Fibroblast of pulmonary artery (primary cell): ENCODE measurements around the gene ADAM29.
"Not testable (repeated sequence)": the region's sequence is repeated elsewhere in the genome, so short reads cannot be mapped to it uniquely, and the experiment has no call there.

Experiments
- DNase-seq: peaks from one replicate; pipeline ENCODE4 v3.0.0-alpha.2; 2010; ENCODE audit warnings: low read depth
- H3K4me3 ChIP-seq: replicated peaks from 2 replicates; pipeline ENCODE4 v1.5.1; 2011; ENCODE audit warnings: low read depth, mild to moderate bottlenecking, control low read depth, low read length, moderate library complexity
- TF ChIP-seq, protein P1 (sequence below): IDR thresholded peaks from 2 replicates; pipeline ENCODE4 v1.5.1; 2011; ENCODE audit warnings: mild to moderate bottlenecking, control low read depth, low read length, inconsistent platforms; ENCODE audit errors: missing control alignments

ADAM29 gene

DNA sequence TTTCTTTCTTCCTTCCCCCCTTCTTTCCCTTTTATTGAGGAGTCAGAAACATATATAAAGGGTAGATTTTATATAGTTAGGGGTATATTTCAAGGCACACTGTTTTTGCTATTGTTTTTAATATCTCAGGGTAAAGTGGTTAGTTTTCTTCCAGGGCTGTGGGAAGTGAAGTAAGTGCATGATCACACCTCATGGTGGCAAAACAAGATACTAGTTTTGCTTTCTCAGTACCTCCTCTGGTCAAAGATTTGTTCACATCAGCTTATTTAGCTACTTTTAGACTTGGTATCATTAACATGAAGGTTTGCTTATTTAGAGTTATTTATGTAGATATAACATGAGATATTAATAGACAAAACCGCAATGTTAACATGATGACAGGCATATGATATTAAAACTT, 21.8 kb downstream of the ADAM29 start:
- TF ChIP-seq, protein P1, sequence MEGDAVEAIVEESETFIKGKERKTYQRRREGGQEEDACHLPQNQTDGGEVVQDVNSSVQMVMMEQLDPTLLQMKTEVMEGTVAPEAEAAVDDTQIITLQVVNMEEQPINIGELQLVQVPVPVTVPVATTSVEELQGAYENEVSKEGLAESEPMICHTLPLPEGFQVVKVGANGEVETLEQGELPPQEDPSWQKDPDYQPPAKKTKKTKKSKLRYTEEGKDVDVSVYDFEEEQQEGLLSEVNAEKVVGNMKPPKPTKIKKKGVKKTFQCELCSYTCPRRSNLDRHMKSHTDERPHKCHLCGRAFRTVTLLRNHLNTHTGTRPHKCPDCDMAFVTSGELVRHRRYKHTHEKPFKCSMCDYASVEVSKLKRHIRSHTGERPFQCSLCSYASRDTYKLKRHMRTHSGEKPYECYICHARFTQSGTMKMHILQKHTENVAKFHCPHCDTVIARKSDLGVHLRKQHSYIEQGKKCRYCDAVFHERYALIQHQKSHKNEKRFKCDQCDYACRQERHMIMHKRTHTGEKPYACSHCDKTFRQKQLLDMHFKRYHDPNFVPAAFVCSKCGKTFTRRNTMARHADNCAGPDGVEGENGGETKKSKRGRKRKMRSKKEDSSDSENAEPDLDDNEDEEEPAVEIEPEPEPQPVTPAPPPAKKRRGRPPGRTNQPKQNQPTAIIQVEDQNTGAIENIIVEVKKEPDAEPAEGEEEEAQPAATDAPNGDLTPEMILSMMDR, result no peak
- H3K4me3 ChIP-seq, result no peak overlapping the region
- no peak for DNase-seq

DNA sequence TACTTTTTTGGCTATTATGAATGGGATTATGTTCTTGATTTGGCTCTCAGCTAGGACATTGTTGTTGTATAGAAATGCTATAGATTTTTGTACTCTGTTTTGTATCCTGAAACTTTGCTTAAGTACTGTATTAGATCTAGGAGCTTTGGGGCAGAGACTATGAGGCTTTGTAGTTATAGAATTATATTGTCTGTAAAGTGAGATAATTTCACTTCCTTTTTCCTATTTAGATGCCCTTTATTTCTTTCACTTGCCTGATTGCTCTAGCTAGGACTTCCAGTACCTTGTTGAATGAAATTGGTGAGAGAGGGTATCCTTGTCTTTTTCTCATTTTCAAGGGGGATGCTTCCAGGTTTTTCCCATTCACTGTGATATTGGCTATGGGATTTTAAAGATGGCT, 28.1 kb downstream of the ADAM29 start:
- no peak for DNase-seq
- TF ChIP-seq, protein P1, result no peak

DNA sequence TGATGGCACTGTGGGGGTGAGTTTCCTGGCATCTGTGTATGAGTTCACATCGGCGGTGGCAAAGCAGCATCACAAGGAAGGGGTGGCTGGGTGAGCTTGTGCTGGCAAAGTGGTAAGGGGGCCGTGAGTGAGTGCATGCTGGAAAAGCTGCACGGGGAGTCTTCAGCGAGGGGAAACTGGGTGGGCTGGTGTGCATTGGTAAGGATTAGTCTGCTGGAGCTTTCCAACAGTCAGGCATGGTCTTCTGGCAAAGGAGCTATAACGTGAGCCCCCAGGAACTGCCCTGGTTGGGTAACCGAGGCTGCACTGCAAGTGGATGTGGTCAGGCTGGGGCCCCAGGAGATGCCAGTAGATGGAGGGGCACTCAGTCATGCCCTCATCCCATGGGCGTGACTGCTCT, 30.7 kb downstream of the ADAM29 start:
- DNase-seq, result no peak
- H3K4me3 ChIP-seq, result no peak overlapping the region
- TF ChIP-seq, protein P1, result no peak

More for the DNA sequence above, 28.1 kb downstream of the ADAM29 start:
- H3K4me3 ChIP-seq, result no peak overlapping the region

DNA sequence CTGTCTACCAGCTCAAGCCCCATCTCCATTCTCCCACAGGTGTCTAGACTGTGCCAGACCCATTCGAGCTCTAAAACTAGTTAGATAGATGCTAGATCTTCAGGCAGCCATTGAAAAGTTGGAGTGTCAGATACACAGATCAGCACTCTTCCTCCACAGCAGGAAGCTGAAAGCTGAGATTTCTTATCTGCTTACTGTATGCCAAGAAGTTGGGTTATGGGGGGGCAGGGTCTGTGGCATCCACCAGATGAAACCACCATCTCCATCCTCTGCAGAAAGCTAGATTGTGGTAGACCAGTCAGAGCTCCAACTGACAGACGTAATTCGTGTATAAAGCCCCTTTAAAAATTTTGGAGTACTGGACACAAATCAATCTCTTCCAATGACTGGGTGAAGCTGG, 54.8 kb downstream of the ADAM29 start:
- DNase-seq, result no peak
- TF ChIP-seq, protein P1, result no peak
- H3K4me3 ChIP-seq, result no peak overlapping the region

DNA sequence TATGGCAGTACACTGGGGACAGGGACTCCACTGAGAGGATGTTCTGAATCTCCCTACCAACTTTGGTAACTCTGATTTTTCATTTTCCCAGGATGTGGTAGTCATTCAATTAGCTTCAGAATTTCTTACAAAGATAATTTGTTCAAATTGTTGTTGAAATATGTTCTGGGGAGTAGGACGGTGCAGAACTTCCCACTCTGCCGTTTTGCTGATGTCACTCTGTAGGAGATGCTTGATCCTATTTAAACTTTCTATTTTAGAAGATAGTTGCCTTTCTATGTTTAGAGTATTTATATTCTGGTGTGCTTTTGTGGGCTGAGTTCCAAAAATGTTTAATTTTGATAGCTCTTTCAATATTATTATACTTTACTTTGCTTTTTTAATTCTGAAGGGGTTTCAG, 55.2 kb downstream of the ADAM29 start:
- H3K4me3 ChIP-seq, result no peak overlapping the region
- TF ChIP-seq, protein P1, result no peak
- no peak for DNase-seq

DNA sequence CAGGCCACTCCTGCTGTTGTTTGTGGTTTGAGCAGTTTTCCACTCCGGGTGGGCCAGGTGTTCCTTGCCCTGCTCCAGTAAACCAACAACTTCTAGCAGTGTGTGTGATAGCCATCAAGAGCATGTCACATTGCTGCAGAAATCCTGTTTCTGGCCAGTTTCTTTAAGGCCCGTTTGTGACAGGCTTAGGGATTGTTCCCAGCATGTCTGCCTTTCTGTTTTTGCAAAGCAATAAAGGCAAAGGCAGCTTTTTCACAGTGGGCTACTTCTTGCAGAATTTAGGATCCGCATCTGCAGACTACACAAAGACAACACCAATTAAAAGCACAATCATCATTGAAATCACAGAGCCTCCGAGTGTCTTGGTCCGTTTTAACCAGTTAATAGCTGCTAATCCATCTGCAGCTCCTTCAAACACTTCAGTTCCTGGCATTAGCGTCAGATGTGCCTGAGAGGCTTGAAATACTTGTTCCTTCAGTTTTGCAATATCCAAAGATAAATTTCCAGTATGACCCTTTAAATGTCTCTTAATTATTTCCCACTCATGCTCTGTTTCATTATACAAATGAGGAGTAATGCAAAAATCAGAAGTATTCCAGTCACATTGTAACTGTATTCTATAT, 65.1 kb downstream of the ADAM29 start:
- TF ChIP-seq, protein P1, result no peak

DNA sequence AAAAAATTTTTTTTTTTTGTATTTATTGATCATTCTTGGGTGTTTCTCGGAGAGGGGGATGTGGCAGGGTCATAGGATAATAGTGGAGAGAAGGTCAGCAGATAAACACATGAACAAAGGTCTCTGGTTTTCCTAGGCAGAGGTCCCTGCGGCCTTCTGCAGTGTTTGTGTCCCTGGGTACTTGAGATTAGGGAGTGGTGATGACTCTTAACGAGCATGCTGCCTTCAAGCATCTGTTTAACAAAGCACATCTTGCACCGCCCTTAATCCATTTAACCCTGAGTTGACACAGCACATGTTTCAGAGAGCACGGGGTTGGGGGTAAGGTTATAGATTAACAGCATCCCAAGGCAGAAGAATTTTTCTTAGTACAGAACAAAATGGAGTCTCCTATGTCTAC, 65.7 kb downstream of the ADAM29 start:
- H3K4me3 ChIP-seq, DNase-seq: not testable (repeated sequence)

More for the DNA sequence above, 65.1 kb downstream of the ADAM29 start:
- no peak for DNase-seq
- H3K4me3 ChIP-seq, result no peak overlapping the region
